ENCODE results near the gene SLC38A5.

The SLC38A5 gene

GRCh38 chrX:48468693-48469691 is 1.1 kb downstream of the SLC38A5 start:
- no peak overlapping the region for H3K4me3 ChIP-seq (ENCODE audit: low read depth, low read length)
- no peak for TF ChIP-seq CTCF (IDR thresholded peaks at IDR 0.05; ENCODE audit: low read depth, low read length)

GRCh38 chrX:48468247-48468671 is 1.8 kb downstream of the SLC38A5 start:
- TF ChIP-seq CTCF (IDR thresholded peaks at IDR 0.05; ENCODE audit: low read depth, low read length): no peak
- peak overlapping the region; percentile 52 for H3K4me3 ChIP-seq (ENCODE audit: low read depth, low read length)

- no peak for TF ChIP-seq CTCF (IDR thresholded peaks at IDR 0.05; ENCODE audit: low read depth, low read length)
- peak overlapping the region; percentile 52 for H3K4me3 ChIP-seq (ENCODE audit: low read depth, low read length)
These were observed 2.7 kb downstream of the SLC38A5 start for GRCh38 chrX:48467281-48467761.

- H3K4me3 ChIP-seq (ENCODE audit: low read depth, low read length): peak overlapping the region; percentile 52
- TF ChIP-seq CTCF (IDR thresholded peaks at IDR 0.05; ENCODE audit: low read depth, low read length): peak; percentile 13; the same call in 1 of the 2 replicates
These were observed 3.4 kb downstream of the SLC38A5 start for GRCh38 chrX:48466696-48467095.

- no peak for TF ChIP-seq CTCF (IDR thresholded peaks at IDR 0.05; ENCODE audit: low read depth, low read length)
- H3K4me3 ChIP-seq (ENCODE audit: low read depth, low read length): peak overlapping the region; percentile 29; the same call in 1 of the 2 replicates
These were observed 4.6 kb downstream of the SLC38A5 start for GRCh38 chrX:48465336-48465933.

- H3K4me3 ChIP-seq (ENCODE audit: low read depth, low read length): no peak overlapping the region
- TF ChIP-seq CTCF (IDR thresholded peaks at IDR 0.05; ENCODE audit: low read depth, low read length): no peak
These were observed 8.2 kb downstream of the SLC38A5 start for GRCh38 chrX:48461830-48462229.

- no peak for TF ChIP-seq CTCF (IDR thresholded peaks at IDR 0.05; ENCODE audit: low read depth, low read length)
These were observed 9.5 kb downstream of the SLC38A5 start for GRCh38 chrX:48460606-48461005.

More at GRCh38 chrX:48460606-48461005, 9.5 kb downstream of the SLC38A5 start:
- H3K4me3 ChIP-seq (ENCODE audit: low read depth, low read length): no peak overlapping the region

All from WI38 (cell line).